ENCODE measurements around the gene UBTD2. TPM values are rescaled to one million over a fixed set of nuclear protein-coding genes. Genes with fewer than 3 reads are reported as not detected.

The UBTD2 gene
- total and polyA plus RNA-seq, 2 of the 4 experiments (the other 2 are of a cell fraction), result 11.2 to 20.6 TPM

GRCh38 chr5:172234031-172234430 is 49.5 kb downstream of the UBTD2 start:
- ChIA-PET POLR2A (ENCODE audit: unreplicated experiment) (no interaction called here), CTCF (no interaction called here)
- Histone ChIP-seq H3K14ac (replicated peaks; ENCODE audit: low read depth, low read length) (no peak overlapping the region), H3K4me1 (ENCODE audit: control insufficient read depth, insufficient read depth, low read length) (peaks cover 11% of the 10 kb centered on the region), H4K8ac (ENCODE audit: low read depth in 2 of 2, low read length in 2 of 2) (no peak overlapping the region), H4K5ac (ENCODE audit: low read depth, low read length) (no peak overlapping the region), H3K4me2 (ENCODE audit: low read depth, low read length) (no peak overlapping the region), H3K79me1 (ENCODE audit: low read depth in 1 of 2, low read length in 2 of 2) (peaks cover 20 to 52% of the 10 kb centered on the region in 2 experiments), H3K4me3 (ENCODE audit: insufficient read depth, low read depth, low read length) (no peak overlapping the region), H2BK5ac (ENCODE audit: low read depth, low read length, poor library complexity, severe bottlenecking) (no peak overlapping the region), H3K9me3 (ENCODE audit: control insufficient read depth, insufficient read depth, low read length) (no peaks in the 10 kb centered on the region), H4K20me1 (ENCODE audit: insufficient read depth, low read length) (peaks cover 26% of the 10 kb centered on the region; the same call in 1 of the 2 replicates), H3K27me3 (ENCODE audit: control insufficient read depth, insufficient read depth, low read length) (no peaks in the 10 kb centered on the region), H3K56ac (ENCODE audit: extremely low read depth, insufficient read depth, low read length) (no peak overlapping the region), H4K91ac (ENCODE audit: insufficient read depth, low read depth, low read length) (no peak overlapping the region), H3K27ac (ENCODE audit: insufficient read depth, low read length) (no peak overlapping the region), H3K23ac (ENCODE audit: low read depth, low read length) (no peak overlapping the region), H3K18ac (ENCODE audit: low read depth, low read length) (no peak overlapping the region), H2AFZ (replicated peaks; ENCODE audit: low read length, poor library complexity) (no peak overlapping the region), H3K9me1 (ENCODE audit: insufficient read depth, low read length) (peaks cover 7% of the 10 kb centered on the region; the same call in 1 of the 2 replicates), H2BK20ac (ENCODE audit: low read depth, low read length) (no peak overlapping the region), H2AK5ac (ENCODE audit: low read depth, low read length) (no peak overlapping the region), H3K9ac (ENCODE audit: low read depth, low read length) (no peak overlapping the region), H2BK120ac (ENCODE audit: low read depth, low read length) (no peak overlapping the region), H3K36me3 (ENCODE audit: control insufficient read depth, insufficient read depth, low read length) (peaks cover 10% of the 10 kb centered on the region), H2BK15ac (ENCODE audit: low read depth, low read length) (no peak overlapping the region), H3K4ac (ENCODE audit: low read depth, low read length) (no peak overlapping the region), H2AK9ac (replicated peaks; ENCODE audit: low read depth, low read length, poor library complexity) (no peak overlapping the region)
- no TSS peak for BruUV-seq (replicated peaks)
- no peak for ATAC-seq (ENCODE audit: low read depth)
- TF ChIP-seq CTCF (conservative IDR thresholded peaks at IDR 0.05; ENCODE audit: low read depth, low read length) (no peak), CEBPB (IDR thresholded peaks at IDR 0.05; ENCODE audit: low read depth, low read length) (no peak), MAZ (IDR thresholded peaks at IDR 0.05; ENCODE audit: borderline replicate concordance, low read depth, low read length) (no peak), BHLHE40 (IDR thresholded peaks at IDR 0.05; ENCODE audit: low read depth, low read length) (no peak), SMC3 (IDR thresholded peaks at IDR 0.05; ENCODE audit: low read depth, low read length) (no peak), ELK1 (IDR thresholded peaks at IDR 0.05; ENCODE audit: borderline replicate concordance, low read depth, low read length) (no peak), POLR2A (IDR thresholded peaks at IDR 0.05; ENCODE audit: low read depth, low read length) (no peak), CHD1 (IDR thresholded peaks at IDR 0.05; ENCODE audit: low read depth, low read length) (no peak)
- WGBS, 2 experiments (ENCODE audit: extremely low coverage in 2 of 2, insufficient read length in 1 of 2), result 90% methylated on average over 2 of the region's 4 CpGs; no CpG with 5 or more reads in 1 of the 2 experiments
- in situ Hi-C loops (cut with MboI; ENCODE audit: low sequenced_read_pairs) (no loop called here), intact Hi-C loops (cut with micrococcal nuclease) (no loop called here), dilution Hi-C loops (cut with HindIII; ENCODE audit: low sequenced_read_pairs, unreplicated experiment) (no loop called here)
- DNase-seq, result no peak
